GM06990 (cell line): Measurements from ENCODE around the gene EPS15.

Experiments
- DNase-seq: peaks from one replicate; pipeline ENCODE4 v3.0.0-alpha.2; 2011; ENCODE audit not compliant: insufficient read length; ENCODE audit errors: extremely low read depth
- H3K27me3 ChIP-seq: replicated peaks from 2 replicates; pipeline ENCODE4 v1.6.0; 2011; ENCODE audit warnings: low read length; ENCODE audit not compliant: control insufficient read depth, insufficient read depth
- H3K36me3 ChIP-seq: 2 replicates; pipeline ENCODE4 v1.5.1; 2011; ENCODE audit warnings: low read length; ENCODE audit not compliant: control insufficient read depth, insufficient read depth
- H3K4me3 ChIP-seq: replicated peaks from 2 replicates; pipeline ENCODE4 v1.5.1; 2011; ENCODE audit warnings: low read depth, mild to moderate bottlenecking, control low read depth, low read length
- TF ChIP-seq, protein P1 (sequence below): IDR thresholded peaks from 2 replicates; pipeline ENCODE4 v1.5.1; 2011; ENCODE audit warnings: low read length, control low read depth, mild to moderate bottlenecking, inconsistent platforms; ENCODE audit not compliant: insufficient read depth, poor library complexity, severe bottlenecking

EPS15 gene

DNA sequence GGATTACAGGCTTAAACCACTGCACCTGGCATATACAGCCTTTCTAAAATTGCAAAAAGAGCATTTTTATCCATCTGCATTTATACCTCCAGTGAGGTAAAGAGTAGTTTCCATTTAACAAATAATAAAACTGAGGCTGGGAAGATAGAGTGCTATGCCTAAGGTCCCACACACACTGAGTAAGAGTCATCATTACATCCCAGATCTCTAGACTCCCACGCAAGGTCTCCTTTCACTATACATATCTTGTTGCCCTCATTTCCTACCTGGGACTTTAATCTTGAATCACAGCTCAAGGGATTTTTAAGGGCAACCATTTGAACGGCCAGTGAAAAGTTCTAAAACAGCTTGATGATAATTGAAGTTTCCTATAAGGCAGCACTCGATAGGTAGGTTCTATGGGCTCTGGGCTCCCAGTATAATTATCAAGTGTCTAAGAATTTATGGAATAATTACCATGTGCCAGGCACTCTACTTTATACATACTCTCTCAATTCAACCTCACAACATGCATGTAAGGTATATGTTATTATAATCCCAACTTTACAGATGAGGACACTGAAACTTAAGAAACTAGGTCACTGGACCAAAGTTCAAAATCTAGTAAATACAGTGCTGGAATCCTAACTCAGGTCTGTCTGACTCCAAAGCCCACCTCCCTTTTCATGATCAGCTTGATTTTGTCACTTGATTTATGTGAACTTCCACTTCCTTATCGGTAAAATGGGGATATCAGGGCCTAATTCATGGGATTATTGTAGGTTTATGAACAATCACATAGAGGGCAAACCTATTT, 23.3 kb upstream of the EPS15 start:
- H3K36me3 ChIP-seq, result no peaks in the 10 kb centered on the region
- no peaks in the 10 kb centered on the region for H3K27me3 ChIP-seq
- H3K4me3 ChIP-seq, result no peak overlapping the region
- TF ChIP-seq, protein P1, sequence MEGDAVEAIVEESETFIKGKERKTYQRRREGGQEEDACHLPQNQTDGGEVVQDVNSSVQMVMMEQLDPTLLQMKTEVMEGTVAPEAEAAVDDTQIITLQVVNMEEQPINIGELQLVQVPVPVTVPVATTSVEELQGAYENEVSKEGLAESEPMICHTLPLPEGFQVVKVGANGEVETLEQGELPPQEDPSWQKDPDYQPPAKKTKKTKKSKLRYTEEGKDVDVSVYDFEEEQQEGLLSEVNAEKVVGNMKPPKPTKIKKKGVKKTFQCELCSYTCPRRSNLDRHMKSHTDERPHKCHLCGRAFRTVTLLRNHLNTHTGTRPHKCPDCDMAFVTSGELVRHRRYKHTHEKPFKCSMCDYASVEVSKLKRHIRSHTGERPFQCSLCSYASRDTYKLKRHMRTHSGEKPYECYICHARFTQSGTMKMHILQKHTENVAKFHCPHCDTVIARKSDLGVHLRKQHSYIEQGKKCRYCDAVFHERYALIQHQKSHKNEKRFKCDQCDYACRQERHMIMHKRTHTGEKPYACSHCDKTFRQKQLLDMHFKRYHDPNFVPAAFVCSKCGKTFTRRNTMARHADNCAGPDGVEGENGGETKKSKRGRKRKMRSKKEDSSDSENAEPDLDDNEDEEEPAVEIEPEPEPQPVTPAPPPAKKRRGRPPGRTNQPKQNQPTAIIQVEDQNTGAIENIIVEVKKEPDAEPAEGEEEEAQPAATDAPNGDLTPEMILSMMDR, result no peak
- no peak for DNase-seq

DNA sequence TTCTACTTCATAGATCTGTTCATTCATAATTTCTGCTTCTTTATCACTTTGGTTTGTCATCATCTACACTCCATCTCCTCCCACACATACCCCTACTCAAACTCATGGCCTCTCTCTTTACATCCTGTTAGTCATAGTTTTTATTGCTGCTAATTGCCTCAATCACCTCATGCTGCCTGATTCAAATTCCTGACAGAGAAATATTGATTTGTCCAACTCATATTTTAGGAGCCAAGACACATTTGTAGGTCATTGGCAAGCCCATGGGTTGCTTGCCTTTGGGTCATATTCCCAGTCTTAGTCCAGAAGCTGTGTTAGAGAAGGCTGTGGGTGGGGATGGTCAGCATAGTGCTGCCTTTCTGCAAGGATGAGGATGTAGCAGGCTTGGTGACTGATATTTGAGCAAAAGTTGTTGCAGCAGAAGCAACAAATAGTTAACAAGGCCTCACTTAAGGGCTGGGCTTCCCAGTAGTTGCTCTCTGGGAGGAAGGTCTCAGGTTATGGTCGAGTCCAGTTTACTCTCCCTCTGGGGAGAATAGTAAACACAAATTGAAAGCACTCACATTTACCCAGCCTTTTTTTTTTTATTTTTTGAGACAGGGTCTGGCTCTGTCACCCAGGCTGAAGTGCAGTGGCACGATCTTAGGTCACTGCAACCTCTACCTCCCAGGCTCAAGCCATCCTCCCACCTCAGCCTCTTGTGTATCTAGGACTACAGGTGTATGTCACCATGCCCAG, 22.4 kb upstream of the EPS15 start:
- H3K36me3 ChIP-seq, result no peaks in the 10 kb centered on the region
- H3K4me3 ChIP-seq, result no peak overlapping the region
- no peak for DNase-seq
- TF ChIP-seq, protein P1, result no peak
- no peaks in the 10 kb centered on the region for H3K27me3 ChIP-seq

DNA sequence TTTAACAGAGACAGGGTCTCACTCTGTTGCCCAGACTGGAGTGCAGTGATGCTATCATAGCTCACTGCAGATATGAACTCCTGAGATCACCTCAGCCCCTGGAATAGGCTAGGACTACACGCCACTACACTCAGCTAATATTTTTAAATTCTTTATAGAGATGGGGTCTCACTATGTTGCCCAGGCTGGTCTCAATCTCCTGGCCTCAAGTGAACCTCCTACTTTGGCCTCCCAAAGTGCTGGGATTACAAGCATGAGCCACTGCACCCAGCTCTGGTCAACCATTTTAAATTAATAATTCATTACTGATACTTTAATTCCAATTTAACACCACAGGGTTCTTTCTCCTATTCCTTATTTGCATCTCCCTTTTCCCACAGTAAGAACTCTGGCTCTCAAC, 18.5 kb upstream of the EPS15 start:
- DNase-seq, result no peak
- Histone ChIP-seq H3K4me3 (no peak overlapping the region), H3K36me3 (no peaks in the 10 kb centered on the region), H3K27me3 (no peaks in the 10 kb centered on the region)
- TF ChIP-seq, protein P1, result no peak

DNA sequence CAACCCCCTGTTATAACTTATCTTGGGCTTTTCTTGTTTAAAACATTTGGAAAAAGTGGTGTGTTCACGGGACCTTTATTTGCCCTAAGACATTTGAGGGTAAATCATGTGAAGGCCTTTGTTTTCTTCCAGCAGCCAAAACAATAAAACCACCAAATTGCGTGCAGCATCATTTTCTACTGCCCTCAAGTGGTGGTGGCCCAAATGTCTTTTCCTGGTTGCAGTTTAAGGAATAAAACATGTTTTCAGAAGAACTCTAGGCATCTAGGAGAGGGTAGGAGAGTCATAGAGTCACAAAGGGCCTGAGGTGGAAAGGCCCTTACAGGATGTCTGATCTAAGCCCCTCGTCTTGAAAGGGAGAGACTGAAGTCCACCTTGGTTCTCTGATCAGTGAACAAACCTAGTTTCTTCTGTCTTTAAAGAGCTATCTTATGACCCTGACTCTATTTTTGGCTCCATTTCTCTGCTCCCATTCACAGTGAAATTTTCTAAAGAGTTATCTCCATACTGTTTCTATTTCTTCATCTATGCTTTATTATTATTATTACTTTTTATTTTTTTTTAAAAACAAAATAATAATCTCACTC, 16.0 kb upstream of the EPS15 start:
- DNase-seq, result no peak

DNA sequence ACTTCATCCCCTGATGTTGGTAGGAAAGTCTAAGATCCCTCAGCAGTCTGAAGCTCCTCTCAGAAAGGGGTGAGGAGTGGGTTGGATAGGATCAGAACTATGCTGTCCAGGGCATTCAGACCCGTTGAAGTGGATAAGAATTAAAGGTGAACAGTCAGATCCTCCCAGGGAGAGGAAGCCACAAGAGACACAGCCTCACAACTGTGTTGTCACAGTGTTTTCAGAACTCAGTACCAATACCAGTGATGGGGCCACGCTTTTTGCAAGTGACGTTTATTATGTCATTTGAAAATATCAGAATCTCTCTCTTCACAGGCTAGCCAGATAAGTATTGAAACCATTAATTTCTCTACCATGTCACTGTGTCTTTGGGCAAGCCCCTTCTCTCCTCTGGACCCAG, 15.4 kb upstream of the EPS15 start:
- no peak for DNase-seq
- TF ChIP-seq, protein P1, result no peak
- Histone ChIP-seq H3K36me3 (no peaks in the 10 kb centered on the region), H3K27me3 (no peaks in the 10 kb centered on the region), H3K4me3 (no peak overlapping the region)

More for the DNA sequence above, 16.0 kb upstream of the EPS15 start:
- no peak overlapping the region for H3K4me3 ChIP-seq
- TF ChIP-seq, protein P1, result peak; percentile 84
- no peaks in the 10 kb centered on the region for H3K27me3 ChIP-seq
- no peaks in the 10 kb centered on the region for H3K36me3 ChIP-seq
